OCI-LY3 (cell line): ENCODE measurements around the gene CCDC78.
A peak's percentile ranks its signal among the peaks of the same experiment; 100 is the strongest.
"Not testable (repeated sequence)": the region's sequence is repeated elsewhere in the genome, so short reads cannot be mapped to it uniquely, and the experiment has no call there.

Source experiments
- H2AFZ ChIP-seq: fragments of 200-600, 300-600 bp; shearing (Covaris generic); 2 replicates; pipeline ENCODE4 v1.6.0; 2014; ENCODE audit warnings: antibody characterized with exemption, low read depth, low read length
- H3K27ac ChIP-seq: fragments of 200-600, 300-600 bp; sonication (generic); 2 replicates; pipeline ENCODE4 v1.5.1; 2014; ENCODE audit warnings: mild to moderate bottlenecking, low read length, moderate library complexity, mixed read lengths
- H3K27me3 ChIP-seq: fragments of 200-600, 300-600 bp; sonication (generic); 2 replicates; pipeline ENCODE4 v1.6.1; 2014; ENCODE audit warnings: low read depth, low read length, mixed read lengths
- H3K36me3 ChIP-seq: fragments of 200-600, 300-600 bp; sonication (generic); replicated peaks from 2 replicates; pipeline ENCODE3; 2014; ENCODE audit warnings: low read depth, low read length, mixed read lengths
- H3K4me1 ChIP-seq: fragments of 300-600, 200-600 bp; sonication (generic); 2 replicates; pipeline ENCODE4 v1.6.1; 2014; ENCODE audit warnings: low read length, mixed read lengths
- H3K4me2 ChIP-seq: fragments of 200-600, 300-600 bp; sonication (generic); 2 replicates; pipeline ENCODE4 v1.6.1; 2014; ENCODE audit warnings: low read length, mixed read lengths
- H3K4me3 ChIP-seq: fragments of 300-600, 200-600 bp; sonication (generic); 2 replicates; pipeline ENCODE4 v1.5.1; 2014; ENCODE audit warnings: antibody characterized with exemption, mild to moderate bottlenecking, low read length, moderate library complexity
- H3K79me2 ChIP-seq: fragments of 300-600, 200-600 bp; shearing (Covaris generic); 2 replicates; pipeline ENCODE4 v1.6.1; 2014; ENCODE audit warnings: mild to moderate bottlenecking, low read length, mixed read lengths
- H3K9ac ChIP-seq: fragments of 300-600, 200-600 bp; shearing (Covaris generic); 2 replicates; pipeline ENCODE4 v1.6.0; 2014; ENCODE audit warnings: mild to moderate bottlenecking, low read length, moderate library complexity
- H3K9me3 ChIP-seq: fragments of 200-600, 300-600 bp; shearing (Covaris generic); 2 replicates; pipeline ENCODE4 v1.6.1; 2014; ENCODE audit warnings: low read length, mixed read lengths; ENCODE audit not compliant: insufficient read depth
- H4K20me1 ChIP-seq: fragments of 200-600, 300-600 bp; sonication (generic); 2 replicates; pipeline ENCODE4 v1.6.1; 2016; ENCODE audit warnings: low read length, mixed read lengths; ENCODE audit not compliant: insufficient read depth
- CTCF ChIP-seq: fragments of 200-600, 300-600 bp; sonication (generic); IDR thresholded peaks from 2 replicates; pipeline ENCODE4 v1.5.1; 2014; ENCODE audit warnings: antibody characterized with exemption, low read length, low read depth
- EZH2phosphoT487 ChIP-seq: fragments of 200-600 bp; shearing (Covaris generic); IDR thresholded peaks from 2 replicates; pipeline ENCODE4 v1.6.1; 2018; ENCODE audit warnings: antibody characterized with exemption, mixed run types, low read depth

The CCDC78 gene

GRCh38 chr16:747978-748746 lies 21.9 kb upstream of the CCDC78 start:
- H3K4me1 ChIP-seq = peaks cover 23% of the 10 kb centered on the region
- TF ChIP-seq CTCF = no peak
- TF ChIP-seq EZH2phosphoT487 = no peak
- H3K79me2 ChIP-seq = no peaks in the 10 kb centered on the region
- H3K4me3 ChIP-seq = no peak overlapping the region
- no peak overlapping the region for H3K27ac ChIP-seq
- H2AFZ ChIP-seq = no peak overlapping the region
- H3K9ac ChIP-seq = no peak overlapping the region
- H4K20me1 ChIP-seq = no peaks in the 10 kb centered on the region
- H3K27me3 ChIP-seq = no peaks in the 10 kb centered on the region
- H3K4me2 ChIP-seq = no peak overlapping the region
- no peaks in the 10 kb centered on the region for H3K36me3 ChIP-seq
- no peaks in the 10 kb centered on the region for H3K9me3 ChIP-seq

- Histone ChIP-seq H3K4me1 (peaks cover 8% of the 10 kb centered on the region), H3K9me3 (no peaks in the 10 kb centered on the region), H2AFZ (no peak overlapping the region), H4K20me1 (no peaks in the 10 kb centered on the region), H3K79me2 (no peaks in the 10 kb centered on the region), H3K4me2 (no peak overlapping the region), H3K9ac (no peak overlapping the region), H3K4me3 (no peak overlapping the region), H3K27ac (no peak overlapping the region), H3K36me3 (no peaks in the 10 kb centered on the region), H3K27me3 (no peaks in the 10 kb centered on the region)
- TF ChIP-seq CTCF = no peak
- no peak for TF ChIP-seq EZH2phosphoT487
These were observed 20.4 kb upstream of the CCDC78 start for GRCh38 chr16:746637-747036.

GRCh38 chr16:745739-746138 lies 19.5 kb upstream of the CCDC78 start:
- Histone ChIP-seq H3K79me2 (no peaks in the 10 kb centered on the region), H3K9me3 (no peaks in the 10 kb centered on the region), H3K4me3 (no peak overlapping the region), H3K27me3 (no peaks in the 10 kb centered on the region), H3K9ac (no peak overlapping the region), H3K4me1 (peaks cover 5% of the 10 kb centered on the region), H3K4me2 (peak overlapping the region; percentile 21), H2AFZ (no peak overlapping the region), H3K27ac (no peak overlapping the region), H3K36me3 (no peaks in the 10 kb centered on the region), H4K20me1 (no peaks in the 10 kb centered on the region)
- peak; percentile 74 for TF ChIP-seq CTCF
- no peak for TF ChIP-seq EZH2phosphoT487

GRCh38 chr16:743794-744500 lies 17.7 kb upstream of the CCDC78 start:
- H3K4me1 ChIP-seq = peaks cover 10% of the 10 kb centered on the region
- no peak overlapping the region for H3K27ac ChIP-seq
- H3K27me3 ChIP-seq = no peaks in the 10 kb centered on the region
- peaks cover 8% of the 10 kb centered on the region; the same call in 1 of the 2 replicates for H3K79me2 ChIP-seq
- H3K9ac ChIP-seq = no peak overlapping the region
- no peaks in the 10 kb centered on the region for H3K36me3 ChIP-seq
- H3K4me2 ChIP-seq = no peak overlapping the region
- H3K9me3 ChIP-seq = no peaks in the 10 kb centered on the region
- no peak for TF ChIP-seq CTCF
- TF ChIP-seq EZH2phosphoT487 = no peak
- no peaks in the 10 kb centered on the region for H4K20me1 ChIP-seq
- no peak overlapping the region for H3K4me3 ChIP-seq
- H2AFZ ChIP-seq = no peak overlapping the region

GRCh38 chr16:742894-743293 lies 16.7 kb upstream of the CCDC78 start:
- not testable (repeated sequence) for H3K9me3 ChIP-seq, H3K27me3 ChIP-seq, H3K4me2 ChIP-seq, H3K79me2 ChIP-seq, H3K9ac ChIP-seq, H3K27ac ChIP-seq, H2AFZ ChIP-seq, H4K20me1 ChIP-seq, H3K36me3 ChIP-seq, H3K4me3 ChIP-seq
- peaks cover 11% of the 10 kb centered on the region for H3K4me1 ChIP-seq
